Measurements from ENCODE around the gene CFAP141.
A peak's percentile ranks its signal among the peaks of the same experiment; 100 is the strongest.
"Not testable (repeated sequence)": the region's sequence is repeated elsewhere in the genome, so short reads cannot be mapped to it uniquely, and the experiment has no call there.

Gene CFAP141

DNA sequence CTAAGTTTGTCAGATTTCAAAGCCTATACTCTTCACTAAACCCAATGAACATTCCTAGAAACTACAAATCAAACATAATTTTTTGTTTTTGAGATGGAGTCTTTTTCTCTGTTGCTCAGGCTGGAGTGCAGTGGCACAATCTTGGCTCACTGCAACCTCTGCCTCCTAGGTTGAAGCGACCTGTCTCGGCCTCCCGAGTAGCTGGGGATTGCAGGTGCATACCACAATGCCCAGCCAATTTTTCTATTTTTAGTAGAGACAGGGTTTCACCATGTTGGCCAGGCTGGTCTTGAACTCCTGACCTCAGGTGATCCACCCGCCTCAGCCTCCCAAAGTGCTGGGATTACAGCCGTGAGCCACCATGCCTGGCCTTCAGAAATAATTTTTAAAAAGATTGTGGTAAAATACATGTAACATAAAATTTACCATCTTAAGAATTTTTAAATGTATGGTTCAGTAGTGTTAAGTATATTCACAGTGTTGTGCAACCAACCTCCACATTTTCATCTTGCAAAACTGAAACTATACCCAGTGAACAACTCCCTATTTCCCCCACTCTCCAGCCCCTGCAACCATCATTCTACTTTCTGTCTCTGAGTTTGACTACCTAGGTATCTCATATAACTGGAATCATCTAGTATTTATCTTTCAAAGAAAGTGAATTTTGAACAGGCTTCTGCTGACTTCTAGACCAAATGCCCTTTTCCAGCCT lies 2.7 kb upstream of the CFAP141 start:
- Histone ChIP-seq H3K27ac (ENCODE audit: low read depth, low read length) (no peak overlapping the region), H3K4me3 (ENCODE audit: low read depth, low read length) (no peak overlapping the region), H3K36me3 (ENCODE audit: control insufficient read depth, insufficient read depth, low read length) (peaks cover 75% of the 10 kb centered on the region), H3K27me3 (ENCODE audit: control insufficient read depth, insufficient read depth, low read length) (no peaks in the 10 kb centered on the region), H3K4me1 (ENCODE audit: control insufficient read depth, insufficient read depth, low read length) (no peaks in the 10 kb centered on the region), H3K9me3 (ENCODE audit: control insufficient read depth, insufficient read depth, low read depth, low read length) (no peaks in the 10 kb centered on the region), H3K9ac (ENCODE audit: low read length) (no peak overlapping the region)

GRCh38 chr1:154207262-154207661 lies 1.1 kb upstream of the CFAP141 start:
- H3K4me1 ChIP-seq (ENCODE audit: control insufficient read depth, insufficient read depth, low read length): no peaks in the 10 kb centered on the region
- no peak overlapping the region for H3K9ac ChIP-seq (ENCODE audit: low read length)
- H3K4me3 ChIP-seq (ENCODE audit: low read depth, low read length): no peak overlapping the region
- no peak overlapping the region for H3K27ac ChIP-seq (ENCODE audit: low read depth, low read length)
- H3K27me3 ChIP-seq (ENCODE audit: control insufficient read depth, insufficient read depth, low read length): no peaks in the 10 kb centered on the region
- H3K36me3 ChIP-seq (ENCODE audit: control insufficient read depth, insufficient read depth, low read length): peaks cover 59% of the 10 kb centered on the region
- no peaks in the 10 kb centered on the region for H3K9me3 ChIP-seq (ENCODE audit: control insufficient read depth, insufficient read depth, low read depth, low read length)

GRCh38 chr1:154205778-154206177 lies 355 bp downstream of the CFAP141 start:
- H3K27ac ChIP-seq (ENCODE audit: low read depth, low read length); H3K27me3 ChIP-seq (ENCODE audit: control insufficient read depth, insufficient read depth, low read length); H3K9ac ChIP-seq (ENCODE audit: low read length); H3K4me1 ChIP-seq (ENCODE audit: control insufficient read depth, insufficient read depth, low read length); H3K4me3 ChIP-seq (ENCODE audit: low read depth, low read length); H3K9me3 ChIP-seq (ENCODE audit: control insufficient read depth, insufficient read depth, low read depth, low read length): not testable (repeated sequence)
- peaks cover 47% of the 10 kb centered on the region for H3K36me3 ChIP-seq (ENCODE audit: control insufficient read depth, insufficient read depth, low read length)

DNA sequence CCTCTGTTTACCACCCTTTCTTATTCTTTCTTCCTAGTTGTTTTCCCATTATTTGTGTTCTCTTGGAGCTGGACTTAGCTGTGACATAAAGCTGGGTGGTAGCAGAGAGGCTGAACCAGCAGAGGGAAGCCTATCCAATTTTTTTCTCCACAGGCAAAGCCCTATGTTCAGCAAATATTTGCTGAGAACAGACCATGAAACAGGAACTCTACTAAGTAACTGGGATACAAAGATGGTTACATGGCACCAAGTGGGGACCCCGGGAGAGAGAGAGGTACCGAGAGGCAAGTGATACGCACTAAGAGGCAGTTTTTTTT lies 6.6 kb downstream of the CFAP141 start:
- Histone ChIP-seq H3K9me3 (ENCODE audit: control insufficient read depth, insufficient read depth, low read depth, low read length) (no peaks in the 10 kb centered on the region), H3K27ac (ENCODE audit: low read depth, low read length) (no peak overlapping the region), H3K9ac (ENCODE audit: low read length) (no peak overlapping the region), H3K27me3 (ENCODE audit: control insufficient read depth, insufficient read depth, low read length) (no peaks in the 10 kb centered on the region), H3K4me3 (ENCODE audit: low read depth, low read length) (no peak overlapping the region), H3K4me1 (ENCODE audit: control insufficient read depth, insufficient read depth, low read length) (peaks cover 4% of the 10 kb centered on the region), H3K36me3 (ENCODE audit: control insufficient read depth, insufficient read depth, low read length) (no peaks in the 10 kb centered on the region)

- no peaks in the 10 kb centered on the region for H3K9me3 ChIP-seq (ENCODE audit: control insufficient read depth, insufficient read depth, low read depth, low read length)
- H3K4me3 ChIP-seq (ENCODE audit: low read depth, low read length): peak overlapping the region; percentile 32
- no peak overlapping the region for H3K27ac ChIP-seq (ENCODE audit: low read depth, low read length)
- H3K36me3 ChIP-seq (ENCODE audit: control insufficient read depth, insufficient read depth, low read length): no peaks in the 10 kb centered on the region
- H3K9ac ChIP-seq (ENCODE audit: low read length): no peak overlapping the region
- peaks cover 5% of the 10 kb centered on the region; the same call in 1 of the 2 replicates for H3K27me3 ChIP-seq (ENCODE audit: control insufficient read depth, insufficient read depth, low read length)
- peaks cover 4% of the 10 kb centered on the region for H3K4me1 ChIP-seq (ENCODE audit: control insufficient read depth, insufficient read depth, low read length)
These were observed 7.2 kb downstream of the CFAP141 start for GRCh38 chr1:154198756-154199562.

GRCh38 chr1:154193821-154194220 lies 12.3 kb downstream of the CFAP141 start:
- no peak overlapping the region for H3K9ac ChIP-seq (ENCODE audit: low read length)
- peaks cover 7% of the 10 kb centered on the region; the same call in 1 of the 2 replicates for H3K4me1 ChIP-seq (ENCODE audit: control insufficient read depth, insufficient read depth, low read length)
- H3K27me3 ChIP-seq (ENCODE audit: control insufficient read depth, insufficient read depth, low read length): peaks cover 15% of the 10 kb centered on the region; the same call in 1 of the 2 replicates
- H3K36me3 ChIP-seq (ENCODE audit: control insufficient read depth, insufficient read depth, low read length): no peaks in the 10 kb centered on the region
- H3K9me3 ChIP-seq (ENCODE audit: control insufficient read depth, insufficient read depth, low read depth, low read length): no peaks in the 10 kb centered on the region
- H3K4me3 ChIP-seq (ENCODE audit: low read depth, low read length): no peak overlapping the region
- H3K27ac ChIP-seq (ENCODE audit: low read depth, low read length): no peak overlapping the region

DNA sequence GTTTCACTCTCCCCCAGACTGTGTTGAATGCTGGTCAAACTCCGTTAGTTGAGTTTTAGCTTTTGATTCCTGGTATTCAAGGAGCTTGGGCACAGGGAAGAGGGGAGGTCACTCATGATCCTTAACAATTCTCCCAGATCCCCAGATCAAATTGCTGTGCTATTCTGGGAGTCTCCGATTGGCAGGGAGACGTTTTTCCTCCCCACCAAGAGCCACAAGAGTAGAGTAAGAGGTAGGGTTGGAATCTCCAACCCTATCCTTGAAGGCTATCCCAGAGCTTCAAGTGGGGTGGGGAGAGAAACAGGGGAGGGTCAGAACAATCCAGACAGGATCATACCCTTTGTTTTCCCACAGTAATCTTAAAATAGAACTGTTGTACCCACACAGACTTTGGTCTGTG lies 13.7 kb downstream of the CFAP141 start:
- no peaks in the 10 kb centered on the region for H3K9me3 ChIP-seq (ENCODE audit: control insufficient read depth, insufficient read depth, low read depth, low read length)
- no peak overlapping the region for H3K4me3 ChIP-seq (ENCODE audit: low read depth, low read length)
- H3K36me3 ChIP-seq (ENCODE audit: control insufficient read depth, insufficient read depth, low read length): no peaks in the 10 kb centered on the region
- H3K27me3 ChIP-seq (ENCODE audit: control insufficient read depth, insufficient read depth, low read length): peaks cover 15% of the 10 kb centered on the region; the same call in 1 of the 2 replicates
- no peak overlapping the region for H3K9ac ChIP-seq (ENCODE audit: low read length)
- no peak overlapping the region for H3K27ac ChIP-seq (ENCODE audit: low read depth, low read length)
- peaks cover 11% of the 10 kb centered on the region; the same call in 1 of the 2 replicates for H3K4me1 ChIP-seq (ENCODE audit: control insufficient read depth, insufficient read depth, low read length)

DNA sequence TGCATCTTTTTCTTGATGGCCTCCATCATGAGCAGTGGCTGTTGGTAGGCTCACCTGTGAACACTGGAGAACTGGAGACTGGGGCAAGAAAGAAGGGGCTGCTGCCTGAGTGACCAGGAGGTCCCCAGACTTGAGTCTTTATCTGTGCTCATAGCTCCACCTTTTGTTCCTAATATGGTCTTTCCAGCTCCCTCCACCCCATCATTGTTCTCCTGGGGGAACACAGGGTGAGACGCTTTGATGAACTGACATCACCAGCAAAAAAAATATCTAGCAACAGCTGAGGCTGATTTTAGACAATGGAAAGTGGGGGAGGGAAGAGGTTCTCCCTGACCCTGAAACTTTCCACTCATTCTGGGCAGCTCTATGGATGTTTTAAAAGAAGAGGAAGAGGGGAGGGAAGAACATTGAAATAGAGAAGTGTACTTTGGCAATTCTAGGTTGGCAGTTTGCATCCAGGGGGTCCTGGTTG lies 14.1 kb downstream of the CFAP141 start, which contains the start of gene TPM3:
Gene TPM3, minus strand, starts transcription at position 111 of the 472 bp plus-strand sequence. Its CDS starts 82 bp downstream, at position 29.
- Histone ChIP-seq H3K4me1 (ENCODE audit: control insufficient read depth, insufficient read depth, low read length) (peaks cover 15% of the 10 kb centered on the region), H3K9me3 (ENCODE audit: control insufficient read depth, insufficient read depth, low read depth, low read length) (no peaks in the 10 kb centered on the region), H3K36me3 (ENCODE audit: control insufficient read depth, insufficient read depth, low read length) (no peaks in the 10 kb centered on the region), H3K27ac (ENCODE audit: low read depth, low read length) (no peak within 1 kb of the TSS), H3K4me3 (ENCODE audit: low read depth, low read length) (no peak within 1 kb of the TSS), H3K9ac (ENCODE audit: low read length) (no peak within 1 kb of the TSS), H3K27me3 (ENCODE audit: control insufficient read depth, insufficient read depth, low read length) (peaks cover 15% of the 10 kb centered on the region; the same call in 1 of the 2 replicates)

DNA sequence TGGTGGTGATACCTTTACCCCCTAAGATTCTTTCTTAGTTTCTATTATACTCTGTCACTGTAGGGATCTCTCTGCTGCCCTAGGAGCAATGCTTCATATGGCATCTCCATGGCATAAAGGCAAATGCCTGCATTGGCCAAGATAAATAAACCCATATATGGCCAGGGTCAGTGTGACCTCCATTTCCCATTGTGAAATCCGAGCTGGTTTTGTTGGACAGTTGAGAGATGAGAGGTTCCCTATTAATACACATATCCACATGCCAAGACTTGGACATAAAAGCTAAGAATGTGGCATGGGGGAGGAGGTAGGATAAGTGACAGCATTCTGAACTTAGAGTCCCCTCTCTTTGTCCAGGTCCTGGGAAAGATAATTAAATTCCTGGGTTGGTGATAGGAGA lies 15.6 kb downstream of the CFAP141 start:
- peaks cover 15% of the 10 kb centered on the region; the same call in 1 of the 2 replicates for H3K27me3 ChIP-seq (ENCODE audit: control insufficient read depth, insufficient read depth, low read length)

GRCh38 chr1:154186852-154187501 lies 19.2 kb downstream of the CFAP141 start:
- Histone ChIP-seq H3K27me3 (ENCODE audit: control insufficient read depth, insufficient read depth, low read length) (no peaks in the 10 kb centered on the region; the same call in 1 of the 2 replicates), H3K4me1 (ENCODE audit: control insufficient read depth, insufficient read depth, low read length) (peaks cover 20% of the 10 kb centered on the region), H3K36me3 (ENCODE audit: control insufficient read depth, insufficient read depth, low read length) (no peaks in the 10 kb centered on the region), H3K27ac (ENCODE audit: low read depth, low read length) (peak overlapping the region; percentile 4; the same call in 1 of the 2 replicates), H3K4me3 (ENCODE audit: low read depth, low read length) (peak overlapping the region; percentile 24; the same call in 1 of the 2 replicates), H3K9me3 (ENCODE audit: control insufficient read depth, insufficient read depth, low read depth, low read length) (no peaks in the 10 kb centered on the region), H3K9ac (ENCODE audit: low read length) (no peak overlapping the region)

More for the DNA sequence above, 15.6 kb downstream of the CFAP141 start:
- no peak overlapping the region for H3K9ac ChIP-seq (ENCODE audit: low read length)
- no peaks in the 10 kb centered on the region for H3K36me3 ChIP-seq (ENCODE audit: control insufficient read depth, insufficient read depth, low read length)
- no peaks in the 10 kb centered on the region for H3K9me3 ChIP-seq (ENCODE audit: control insufficient read depth, insufficient read depth, low read depth, low read length)
- H3K4me1 ChIP-seq (ENCODE audit: control insufficient read depth, insufficient read depth, low read length): peaks cover 24% of the 10 kb centered on the region
- no peak overlapping the region for H3K4me3 ChIP-seq (ENCODE audit: low read depth, low read length)
- no peak overlapping the region for H3K27ac ChIP-seq (ENCODE audit: low read depth, low read length)

Measured in HUES6 (cell line).